ENCODE measurements around the gene KIF7.

Gene KIF7

DNA sequence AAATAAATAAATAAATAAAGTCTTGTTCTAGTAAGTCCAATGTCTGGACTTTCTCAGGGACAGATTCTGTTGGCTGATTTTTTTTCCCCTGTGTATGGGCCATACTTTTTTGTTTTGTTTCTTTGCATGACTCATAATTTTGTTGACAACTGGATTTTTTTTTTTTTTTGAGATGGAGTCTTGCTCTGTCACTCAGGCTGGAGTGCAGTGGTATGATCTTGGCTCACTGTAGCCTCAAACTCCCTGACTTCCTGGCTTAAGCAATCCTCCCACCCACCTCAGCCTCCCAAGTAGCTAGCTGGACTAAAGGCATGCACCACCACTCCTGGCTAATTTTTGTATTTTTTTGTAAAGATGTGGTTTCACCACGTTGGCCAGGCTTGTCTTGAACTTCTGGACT is 41.1 kb downstream of the KIF7 start:
- TF ChIP-seq, protein P1, sequence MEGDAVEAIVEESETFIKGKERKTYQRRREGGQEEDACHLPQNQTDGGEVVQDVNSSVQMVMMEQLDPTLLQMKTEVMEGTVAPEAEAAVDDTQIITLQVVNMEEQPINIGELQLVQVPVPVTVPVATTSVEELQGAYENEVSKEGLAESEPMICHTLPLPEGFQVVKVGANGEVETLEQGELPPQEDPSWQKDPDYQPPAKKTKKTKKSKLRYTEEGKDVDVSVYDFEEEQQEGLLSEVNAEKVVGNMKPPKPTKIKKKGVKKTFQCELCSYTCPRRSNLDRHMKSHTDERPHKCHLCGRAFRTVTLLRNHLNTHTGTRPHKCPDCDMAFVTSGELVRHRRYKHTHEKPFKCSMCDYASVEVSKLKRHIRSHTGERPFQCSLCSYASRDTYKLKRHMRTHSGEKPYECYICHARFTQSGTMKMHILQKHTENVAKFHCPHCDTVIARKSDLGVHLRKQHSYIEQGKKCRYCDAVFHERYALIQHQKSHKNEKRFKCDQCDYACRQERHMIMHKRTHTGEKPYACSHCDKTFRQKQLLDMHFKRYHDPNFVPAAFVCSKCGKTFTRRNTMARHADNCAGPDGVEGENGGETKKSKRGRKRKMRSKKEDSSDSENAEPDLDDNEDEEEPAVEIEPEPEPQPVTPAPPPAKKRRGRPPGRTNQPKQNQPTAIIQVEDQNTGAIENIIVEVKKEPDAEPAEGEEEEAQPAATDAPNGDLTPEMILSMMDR (IDR thresholded peaks at IDR 0.05; ENCODE audit: low read depth, low read length) = no peak
- no peaks in the 10 kb centered on the region for H3K27me3 ChIP-seq (ENCODE audit: insufficient read depth, low read depth, severe bottlenecking)
- peaks cover 88% of the 10 kb centered on the region for H3K36me3 ChIP-seq
- no peak overlapping the region for H3K4me3 ChIP-seq (ENCODE audit: low read depth, low read length)
- no peak overlapping the region for H3K27ac ChIP-seq
- H3K9me3 ChIP-seq (ENCODE audit: severe bottlenecking) = peaks cover 3% of the 10 kb centered on the region
- DNase-seq = no peak

GRCh38 chr15:89613031-89613430 is 42.2 kb downstream of the KIF7 start:
- Histone ChIP-seq H3K27me3 (ENCODE audit: insufficient read depth, low read depth, severe bottlenecking) (no peaks in the 10 kb centered on the region), H3K9me3 (ENCODE audit: severe bottlenecking) (peaks cover 3% of the 10 kb centered on the region), H3K36me3 (peaks cover 81% of the 10 kb centered on the region), H3K4me3 (ENCODE audit: low read depth, low read length) (no peak overlapping the region), H3K27ac (no peak overlapping the region)
- TF ChIP-seq, protein P1 (IDR thresholded peaks at IDR 0.05; ENCODE audit: low read depth, low read length) = no peak
- no peak for DNase-seq

DNA sequence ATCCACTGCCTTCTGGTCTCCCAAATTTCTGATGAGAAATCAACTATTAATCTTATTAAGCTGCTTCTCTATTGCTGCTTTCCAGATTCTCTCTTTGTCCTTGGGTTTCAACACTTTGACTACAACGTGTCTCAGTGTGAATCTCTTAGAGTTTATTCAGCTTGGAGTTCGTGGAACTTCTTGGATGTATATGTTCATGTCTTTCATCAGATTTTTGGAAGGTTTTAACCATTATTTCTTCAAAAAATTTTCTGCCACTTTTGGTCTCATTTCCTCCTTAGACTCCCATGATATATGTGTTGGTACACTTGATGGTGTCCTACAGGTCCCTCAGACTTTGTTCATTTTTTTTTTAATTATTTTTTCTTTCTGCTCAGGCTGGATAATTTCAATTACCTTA is 44.0 kb downstream of the KIF7 start:
- peaks cover 78% of the 10 kb centered on the region for H3K36me3 ChIP-seq
- H3K27me3 ChIP-seq (ENCODE audit: insufficient read depth, low read depth, severe bottlenecking) = no peaks in the 10 kb centered on the region
- no peak overlapping the region for H3K27ac ChIP-seq
- TF ChIP-seq, protein P1 (IDR thresholded peaks at IDR 0.05; ENCODE audit: low read depth, low read length) = no peak
- no peak overlapping the region for H3K4me3 ChIP-seq (ENCODE audit: low read depth, low read length)
- H3K9me3 ChIP-seq (ENCODE audit: severe bottlenecking) = peaks cover 3% of the 10 kb centered on the region
- DNase-seq = no peak

GRCh38 chr15:89599021-89599420 is 56.2 kb downstream of the KIF7 start:
- Histone ChIP-seq H3K27ac (no peak overlapping the region), H3K36me3 (peaks cover 88% of the 10 kb centered on the region), H3K4me3 (ENCODE audit: low read depth, low read length) (no peak overlapping the region), H3K27me3 (ENCODE audit: insufficient read depth, low read depth, severe bottlenecking) (no peaks in the 10 kb centered on the region), H3K9me3 (ENCODE audit: severe bottlenecking) (no peaks in the 10 kb centered on the region)
- DNase-seq = no peak
- TF ChIP-seq, protein P1 (IDR thresholded peaks at IDR 0.05; ENCODE audit: low read depth, low read length) = no peak

DNA sequence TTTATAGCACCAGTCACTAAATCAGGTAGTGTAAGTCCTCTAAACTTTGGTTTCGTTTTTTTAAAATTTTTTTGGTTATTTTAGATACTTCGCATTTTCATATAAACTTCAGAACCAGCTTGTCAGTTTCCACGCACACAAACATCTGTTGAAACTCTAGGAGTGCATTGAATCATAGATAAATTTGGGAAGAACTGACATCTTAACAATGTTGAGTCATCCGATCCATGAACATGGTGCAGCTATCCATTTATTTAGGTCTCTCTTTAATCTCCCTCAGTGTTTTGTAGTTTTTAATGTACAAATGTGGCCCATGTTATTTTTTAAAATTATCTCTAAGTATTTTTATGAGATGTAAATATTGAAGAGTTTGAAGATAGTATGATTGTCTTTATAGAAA is 62.2 kb downstream of the KIF7 start:
- Histone ChIP-seq H3K4me3 (ENCODE audit: low read depth, low read length) (no peak overlapping the region), H3K36me3 (peaks cover 86% of the 10 kb centered on the region)

GRCh38 chr15:89591834-89592233 is 63.4 kb downstream of the KIF7 start:
- H3K36me3 ChIP-seq = peaks cover 88% of the 10 kb centered on the region
- H3K27me3 ChIP-seq (ENCODE audit: insufficient read depth, low read depth, severe bottlenecking) = no peaks in the 10 kb centered on the region
- no peak overlapping the region for H3K4me3 ChIP-seq (ENCODE audit: low read depth, low read length)
- no peak overlapping the region for H3K27ac ChIP-seq
- DNase-seq = no peak
- TF ChIP-seq, protein P1 (IDR thresholded peaks at IDR 0.05; ENCODE audit: low read depth, low read length) = no peak
- no peaks in the 10 kb centered on the region for H3K9me3 ChIP-seq (ENCODE audit: severe bottlenecking)

More for the DNA sequence above, 62.2 kb downstream of the KIF7 start:
- no peak overlapping the region for H3K27ac ChIP-seq
- DNase-seq = no peak
- no peaks in the 10 kb centered on the region for H3K9me3 ChIP-seq (ENCODE audit: severe bottlenecking)
- TF ChIP-seq, protein P1 (IDR thresholded peaks at IDR 0.05; ENCODE audit: low read depth, low read length) = no peak
- no peaks in the 10 kb centered on the region for H3K27me3 ChIP-seq (ENCODE audit: insufficient read depth, low read depth, severe bottlenecking)
